CD4-positive, alpha-beta memory T cell (primary cell): ENCODE data around the gene STK24. TPM values are rescaled to one million over a fixed set of nuclear protein-coding genes. Genes with fewer than 3 reads are reported as not detected.

ENCODE experiments used
- CTCF ChIA-PET: fragments of 350-600 bp; sonication (Branson Sonifier 250); formaldehyde crosslinking; loops from one replicate; lab custom pipeline; 2021; ENCODE audit warnings: inconsistent platforms; ENCODE audit not compliant: partially characterized antibody; lab: Charles Lee
- POLR2A ChIA-PET: fragments of 350-600 bp; sonication (Branson Sonifier 250); formaldehyde crosslinking; loops from one replicate; lab custom pipeline; 2021; ENCODE audit not compliant: partially characterized antibody; lab: Charles Lee
- DNase-seq, 5 donors: peaks; one replicate each; pipeline versions ENCODE4 v3.0.0 to v3.0.0-alpha.2; 2020 to 2022; ENCODE audit warnings: mixed read lengths in 1 of 5
- H3K27ac ChIP-seq: one replicate; pipeline ENCODE4 v1.7.0; 2013; ENCODE audit warnings: low read depth, low read length
- H3K27me3 ChIP-seq: 2 replicates; pipeline ENCODE4 v1.7.0; 2013; ENCODE audit warnings: mild to moderate bottlenecking, low read length, moderate library complexity; ENCODE audit not compliant: insufficient read depth
- H3K36me3 ChIP-seq: 2 replicates; pipeline ENCODE4 v1.7.0; 2013; ENCODE audit warnings: mild to moderate bottlenecking, low read length, moderate library complexity; ENCODE audit not compliant: insufficient read depth
- H3K4me1 ChIP-seq: 2 replicates; pipeline ENCODE4 v1.7.0; 2013; ENCODE audit warnings: mild to moderate bottlenecking, low read length, moderate library complexity; ENCODE audit not compliant: insufficient read depth
- H3K4me3 ChIP-seq, 2 donors: one replicate each; pipeline ENCODE4 v1.7.0; 2013; ENCODE audit warnings: low read length in 2 of 2, mild to moderate bottlenecking in 1 of 2
- H3K9me3 ChIP-seq, 2 donors: one replicate each; pipeline ENCODE4 v1.7.0; 2013; ENCODE audit warnings: low read length in 2 of 2, control low read depth in 1 of 2; ENCODE audit not compliant: control insufficient read depth in 1 of 2
- H3K27ac Mint-ChIP-seq, 7 donors: one replicate each; pipeline ENCODE4 v1.8.0; 2020 to 2021; ENCODE audit warnings: mixed read lengths in 7 of 7, mild to moderate bottlenecking in 6 of 7, inconsistent platforms in 3 of 7, moderate library complexity in 3 of 7
- H3K27me3 Mint-ChIP-seq, 2 donors: one replicate each; pipeline ENCODE4 v1.8.0; 2020 to 2021; ENCODE audit warnings: mixed read lengths in 2 of 2
- H3K36me3 Mint-ChIP-seq, 2 donors: one replicate each; pipeline ENCODE4 v1.8.0; 2020 to 2021; ENCODE audit warnings: mixed read lengths in 2 of 2, inconsistent platforms in 1 of 2, mild to moderate bottlenecking in 1 of 2
- H3K4me1 Mint-ChIP-seq, 4 donors: one replicate each; pipeline ENCODE4 v1.8.0; 2020 to 2021; ENCODE audit warnings: mixed read lengths in 4 of 4, mild to moderate bottlenecking in 1 of 4
- H3K4me3 Mint-ChIP-seq, 8 donors: one replicate each; pipeline ENCODE4 v1.8.0; 2020 to 2021; ENCODE audit warnings: mixed read lengths in 8 of 8, mild to moderate bottlenecking in 7 of 8, moderate library complexity in 6 of 8, inconsistent platforms in 3 of 8
- H3K9me3 Mint-ChIP-seq, 8 donors: one replicate each; pipeline ENCODE4 v1.8.0; 2020 to 2021; ENCODE audit warnings: mixed read lengths in 8 of 8, mild to moderate bottlenecking in 5 of 8, inconsistent platforms in 3 of 8, moderate library complexity in 1 of 8
- intact Hi-C: fragments of 100-400 bp; cut with micrococcal nuclease; formaldehyde crosslinking; loops from one replicate; pipeline ENCODE4 v1.15.1; 2023
- polyA plus RNA-seq, 2 donors: library from polyadenylated mRNA; unstranded; fragments of 300-500 nt; fragmentation: Illumina TruSeq; gene quantifications; one replicate each; pipeline ENCODE4 v1.2.3, GENCODE V29; 2021
- total RNA-seq, 2 experiments: library from RNA; stranded (reverse); gene quantifications; one replicate each; pipeline ENCODE4 v1.2.3, GENCODE V29; 2021

Gene STK24
- total and polyA plus RNA-seq, 4 experiments from 2014 or later: 24.2 to 147 (median 118) TPM

DNA sequence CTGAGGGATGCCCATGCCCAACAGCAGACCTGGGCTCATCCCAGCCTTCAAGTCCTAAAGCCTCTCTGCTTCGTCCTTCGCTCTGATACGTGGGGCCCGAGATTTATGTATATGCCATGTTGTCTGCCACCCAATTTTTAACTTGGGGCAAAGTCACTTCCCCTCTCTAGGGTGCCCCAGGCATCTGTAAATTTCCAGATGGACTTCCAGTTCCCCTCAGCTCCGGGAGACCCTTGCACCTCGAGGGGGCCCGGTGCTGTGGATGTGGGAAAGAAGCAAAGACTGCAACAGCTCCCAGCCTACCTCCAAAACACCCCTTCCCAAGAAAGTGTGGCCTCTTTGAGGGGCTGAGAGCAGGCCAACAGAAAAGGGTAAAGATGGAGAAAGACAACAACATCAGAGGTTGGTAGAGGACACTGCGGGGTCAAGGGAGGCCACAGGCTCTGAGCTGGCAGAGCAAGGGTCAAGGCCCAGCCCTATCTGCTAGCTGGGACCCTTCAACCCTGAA, 97.4 kb downstream of the STK24 start:
- no peaks in the 10 kb centered on the region for H3K27me3 ChIP-seq
- H3K9me3 Mint-ChIP-seq: no peaks in the 10 kb centered on the region
- CTCF ChIA-PET: interaction anchor here (0.9 to 11.0 kb wide), 6 partner anchors 20 to 194 kb away, joined by 3 to 101 read pairs (median 3); no protein-coding TSS in a partner anchor
- no peak for DNase-seq
- H3K4me1 Mint-ChIP-seq: peaks cover 59 to 80% (median 72%) of the 10 kb centered on the region in 4 donors
- H3K4me3 ChIP-seq: no peak overlapping the region
- intact Hi-C loops: loop anchor here (5.0 kb wide), 2 partner anchors 38 to 1018 kb away; no protein-coding TSS in a partner anchor
- H3K36me3 ChIP-seq: peaks cover 6% of the 10 kb centered on the region
- H3K4me3 Mint-ChIP-seq: peak overlapping the region in 2 of 8 donors; percentile 8 to 36
- H3K36me3 Mint-ChIP-seq: peaks cover 9 to 32% of the 10 kb centered on the region in 2 donors
- H3K27me3 Mint-ChIP-seq: no peaks in the 10 kb centered on the region
- peak overlapping the region in 6 of 7 donors; percentile 70 to 93 (median 87) for H3K27ac Mint-ChIP-seq
- POLR2A ChIA-PET: interaction anchor here (1.5 kb wide), 1 partner anchor 102 kb away, joined by 3 read pairs; no protein-coding TSS in a partner anchor
- H3K4me1 ChIP-seq: peaks cover 88% of the 10 kb centered on the region
- no peaks in the 10 kb centered on the region for H3K9me3 ChIP-seq
- H3K27ac ChIP-seq: no peak overlapping the region

DNA sequence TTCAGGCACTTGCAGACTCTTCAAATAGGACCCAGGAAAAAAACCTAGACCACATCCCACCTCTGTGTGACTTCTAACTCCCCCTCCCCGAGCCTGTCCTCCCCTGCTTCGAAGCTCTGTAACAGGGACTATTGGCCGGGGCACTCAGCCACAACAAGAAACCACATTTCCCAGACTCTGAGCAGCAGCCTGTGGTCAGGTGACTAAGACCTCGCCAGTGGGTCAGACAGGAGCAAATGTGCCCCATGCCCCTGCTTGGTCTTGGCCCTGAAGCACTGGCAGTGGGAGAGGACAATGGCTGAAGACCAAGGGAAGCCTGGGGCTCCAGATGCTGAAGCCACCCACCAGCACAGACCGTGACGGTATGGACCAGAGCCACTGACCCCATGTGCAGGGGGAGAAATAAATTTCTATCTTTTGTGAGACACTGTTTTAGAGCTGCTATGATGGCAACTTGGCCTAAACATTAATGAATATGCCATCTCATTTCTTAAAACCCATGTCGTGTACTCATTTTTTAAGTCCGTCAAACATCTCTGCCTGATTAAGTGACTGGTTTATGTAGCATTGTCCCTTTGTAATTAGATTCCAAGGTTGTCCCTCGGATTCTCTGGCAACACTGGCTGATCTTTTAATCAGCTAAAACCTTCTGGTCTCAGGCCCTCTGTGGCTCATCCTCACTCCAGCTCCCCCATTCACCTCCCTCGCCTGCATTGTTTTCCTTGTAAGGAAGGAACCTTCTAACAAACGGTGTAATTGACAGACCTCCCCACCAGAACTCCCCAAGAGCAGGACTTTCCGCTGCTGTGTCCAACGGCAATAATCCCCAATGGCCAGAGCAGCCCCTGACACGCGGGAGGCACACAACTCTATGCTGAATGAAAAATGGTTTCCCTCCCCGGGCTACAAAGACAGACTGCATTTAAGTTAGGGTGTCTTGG, 98.4 kb downstream of the STK24 start:
- Histone ChIP-seq H3K36me3 (peaks cover 17% of the 10 kb centered on the region), H3K4me3 (no peak overlapping the region), H3K27me3 (no peaks in the 10 kb centered on the region), H3K4me1 (peaks cover 78% of the 10 kb centered on the region), H3K9me3 (no peaks in the 10 kb centered on the region), H3K27ac (peak overlapping the region; percentile 34)
- POLR2A ChIA-PET: interaction anchor here (1.0 to 3.2 kb wide), 3 partner anchors 85 to 99 kb away, joined by 3 to 27 read pairs (median 16); no protein-coding TSS in a partner anchor
- CTCF ChIA-PET: interaction anchor here (11.0 kb wide), 1 partner anchor 174 kb away, joined by 101 read pairs; no protein-coding TSS in a partner anchor
- Mint-ChIP-seq H3K4me3 (peak overlapping the region in 7 of 8 donors; percentile 39 to 77 (median 70)), H3K4me1 (peaks cover 53 to 70% (median 63%) of the 10 kb centered on the region in 4 donors), H3K27ac (peak overlapping the region; percentile 90 to 98 (median 92)), H3K36me3 (peaks cover 16 to 38% of the 10 kb centered on the region in 2 donors), H3K27me3 (no peaks in the 10 kb centered on the region), H3K9me3 (no peaks in the 10 kb centered on the region)
- peak in 2 of 5 donors; percentile 9 to 52 for DNase-seq
- intact Hi-C loops: loop anchor here (5.0 kb wide), 2 partner anchors 39 to 1019 kb away; no protein-coding TSS in a partner anchor

DNA sequence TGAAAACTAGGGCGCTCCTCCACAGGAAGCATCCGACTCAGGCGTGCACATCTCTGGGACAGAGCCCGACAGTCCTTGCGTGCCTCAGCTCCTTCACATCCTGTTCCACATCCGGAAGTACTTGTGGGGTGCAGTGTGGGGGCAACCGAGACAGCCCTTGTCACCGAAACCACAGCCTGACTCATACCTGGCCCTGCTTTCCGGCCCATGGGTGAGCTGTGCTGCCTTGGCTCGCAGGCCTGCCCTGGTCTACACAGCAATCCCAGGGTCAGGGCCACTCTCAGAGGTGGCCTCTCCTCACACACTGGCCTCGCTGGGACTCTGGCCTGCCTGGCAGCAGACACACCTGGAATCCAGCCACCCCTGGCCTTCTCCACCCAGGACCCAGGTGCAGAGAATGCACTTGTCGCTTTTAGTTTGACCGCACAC, 100.4 kb downstream of the STK24 start:
- Histone ChIP-seq H3K27me3 (no peaks in the 10 kb centered on the region), H3K4me3 (peak overlapping the region; percentile 1 to 21), H3K27ac (peak overlapping the region; percentile 78), H3K36me3 (peaks cover 29% of the 10 kb centered on the region), H3K9me3 (no peaks in the 10 kb centered on the region), H3K4me1 (peaks cover 58% of the 10 kb centered on the region)
- CTCF ChIA-PET: interaction anchor here (0.8 to 1.8 kb wide), 4 partner anchors 10 to 123 kb away, joined by 3 to 6 read pairs (median 4); no protein-coding TSS in a partner anchor
- H3K4me1 Mint-ChIP-seq: peaks cover 51 to 69% (median 61%) of the 10 kb centered on the region in 4 donors
- H3K27ac Mint-ChIP-seq: peak overlapping the region; percentile 83 to 98 (median 96)
- no peaks in the 10 kb centered on the region for H3K27me3 Mint-ChIP-seq
- intact Hi-C loops: loop anchor here (1.0 to 5.0 kb wide), 7 partner anchors 9 to 1021 kb away; no protein-coding TSS in a partner anchor
- H3K36me3 Mint-ChIP-seq: peaks cover 34 to 50% of the 10 kb centered on the region in 2 donors
- DNase-seq: peak; percentile 84 to 97 (median 86)
- H3K9me3 Mint-ChIP-seq: peaks cover 0 to 4% (median 0%) of the 10 kb centered on the region in 8 donors
- POLR2A ChIA-PET: interaction anchor here (0.6 to 3.2 kb wide), 14 partner anchors 8 to 99 kb away, joined by 3 to 27 read pairs (median 5); no protein-coding TSS in a partner anchor
- H3K4me3 Mint-ChIP-seq: peak overlapping the region; percentile 63 to 80 (median 74)

DNA sequence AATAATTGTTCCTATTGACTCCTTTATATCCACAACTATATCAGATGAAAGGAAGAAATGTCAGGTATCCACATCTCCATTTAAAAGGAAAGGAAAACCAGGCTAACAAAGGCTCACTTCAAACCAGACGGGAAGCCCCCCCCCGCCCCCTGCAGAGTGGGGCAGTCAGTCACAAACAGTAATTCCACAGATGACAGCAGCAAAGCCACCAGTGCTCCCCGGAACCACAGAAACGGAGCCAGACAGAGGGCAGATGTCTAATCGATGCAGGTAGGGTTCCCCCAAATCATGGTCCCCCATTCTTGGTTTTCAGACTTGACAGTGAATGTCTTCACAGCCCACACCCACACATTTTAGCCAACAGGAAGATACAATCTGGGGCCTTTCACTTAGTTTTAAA, 100.8 kb downstream of the STK24 start:
- peaks cover 54% of the 10 kb centered on the region for H3K4me1 ChIP-seq
- ChIA-PET POLR2A (interaction anchor here (0.6 to 3.2 kb wide), 13 partner anchors 8 to 100 kb away, joined by 3 to 27 read pairs (median 5); no protein-coding TSS in a partner anchor), CTCF (interaction anchor here (0.7 to 1.8 kb wide), 6 partner anchors 9 to 177 kb away, joined by 3 to 6 read pairs (median 4); no protein-coding TSS in a partner anchor)
- Mint-ChIP-seq H3K4me3 (peak overlapping the region in 7 of 8 donors; percentile 63 to 80 (median 74)), H3K27ac (peak overlapping the region; percentile 83 to 98 (median 96)), H3K9me3 (peaks cover 0 to 4% (median 0%) of the 10 kb centered on the region in 8 donors), H3K4me1 (peaks cover 48 to 69% (median 61%) of the 10 kb centered on the region in 4 donors), H3K36me3 (peaks cover 36 to 51% of the 10 kb centered on the region in 2 donors), H3K27me3 (no peaks in the 10 kb centered on the region)
- no peaks in the 10 kb centered on the region for H3K27me3 ChIP-seq
- intact Hi-C loops: loop anchor here (1.0 to 5.0 kb wide), 7 partner anchors 9 to 1021 kb away; no protein-coding TSS in a partner anchor
- H3K36me3 ChIP-seq: peaks cover 34% of the 10 kb centered on the region
- peak in 1 of 5 donors; percentile 89 for DNase-seq
- peak overlapping the region in 1 of 2 donors; percentile 1 for H3K4me3 ChIP-seq
- H3K27ac ChIP-seq: peak overlapping the region; percentile 78
- H3K9me3 ChIP-seq: no peaks in the 10 kb centered on the region

DNA sequence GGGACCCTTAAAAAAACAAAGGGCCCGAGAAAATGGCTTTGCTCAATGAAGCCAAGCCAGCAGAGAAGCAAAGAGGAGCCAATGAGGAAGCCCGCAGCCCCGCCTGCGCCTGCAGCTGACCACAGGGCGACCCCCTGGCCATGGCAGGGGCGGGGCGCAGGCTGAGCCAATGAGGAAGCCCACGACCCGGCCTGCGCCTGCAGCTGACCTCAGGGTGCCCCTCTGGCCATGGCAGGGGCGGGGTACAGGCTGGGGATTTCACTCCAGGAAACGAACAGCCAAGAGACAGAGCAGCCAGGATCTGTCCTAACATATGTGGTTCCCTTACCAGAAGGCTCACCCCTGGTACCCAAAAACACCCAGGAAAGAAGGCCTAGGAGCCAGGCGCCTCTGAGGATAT, 101.4 kb downstream of the STK24 start:
- POLR2A ChIA-PET: interaction anchor here (1.1 to 3.2 kb wide), 9 partner anchors 9 to 100 kb away, joined by 3 to 27 read pairs (median 11); no protein-coding TSS in a partner anchor
- intact Hi-C loops: loop anchor here (5.0 kb wide), 2 partner anchors 42 to 1022 kb away; no protein-coding TSS in a partner anchor

DNA sequence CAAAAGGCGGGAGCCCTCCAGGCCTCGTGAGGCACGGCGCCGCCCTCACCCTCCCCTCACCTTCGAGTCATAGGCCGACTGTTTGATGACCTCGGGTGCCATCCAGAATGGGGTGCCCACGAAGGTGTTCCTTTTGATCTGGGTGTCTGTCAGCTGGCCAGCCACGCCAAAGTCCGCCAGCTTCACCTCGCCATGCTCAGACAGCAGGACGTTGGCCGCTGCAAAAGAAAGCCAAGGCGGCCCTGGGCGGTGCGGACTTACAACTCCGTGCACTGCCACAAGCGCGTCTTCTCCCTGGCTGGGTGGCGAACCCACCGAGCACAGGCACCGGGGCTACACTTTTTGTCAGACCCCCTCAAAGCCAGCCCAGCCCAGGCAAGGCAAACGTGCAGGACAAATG, 102.1 kb downstream of the STK24 start:
- Histone ChIP-seq H3K27me3 (no peaks in the 10 kb centered on the region), H3K36me3 (peaks cover 41% of the 10 kb centered on the region), H3K4me1 (peaks cover 44% of the 10 kb centered on the region), H3K4me3 (no peak overlapping the region), H3K27ac (peak overlapping the region; percentile 60), H3K9me3 (no peaks in the 10 kb centered on the region)
- Mint-ChIP-seq H3K27ac (peak overlapping the region in 5 of 7 donors; percentile 47 to 87 (median 58)), H3K27me3 (no peaks in the 10 kb centered on the region), H3K4me3 (no peak overlapping the region), H3K36me3 (peaks cover 36 to 56% of the 10 kb centered on the region in 2 donors), H3K4me1 (peaks cover 44 to 67% (median 57%) of the 10 kb centered on the region in 4 donors), H3K9me3 (peaks cover 0 to 4% (median 0%) of the 10 kb centered on the region in 8 donors)
- ChIA-PET POLR2A (interaction anchor here (0.7 to 2.1 kb wide), 2 partner anchors 10 to 102 kb away, joined by 3 to 14 read pairs; partner anchors contain the start of gene STK24), CTCF (no interaction called here)
- no peak for DNase-seq
- intact Hi-C loops: loop anchor here (5.0 kb wide), 2 partner anchors 43 to 1023 kb away; no protein-coding TSS in a partner anchor

More for the DNA sequence above, 101.4 kb downstream of the STK24 start:
- H3K27ac ChIP-seq: peak overlapping the region; percentile 60
- no peaks in the 10 kb centered on the region for H3K9me3 ChIP-seq
- Mint-ChIP-seq H3K27ac (peak overlapping the region; percentile 53 to 93 (median 78)), H3K36me3 (peaks cover 36 to 52% of the 10 kb centered on the region in 2 donors), H3K4me1 (peaks cover 44 to 67% (median 58%) of the 10 kb centered on the region in 4 donors), H3K27me3 (no peaks in the 10 kb centered on the region), H3K4me3 (peak overlapping the region in 1 of 8 donors; percentile 20), H3K9me3 (peaks cover 0 to 4% (median 0%) of the 10 kb centered on the region in 8 donors)
- H3K27me3 ChIP-seq: no peaks in the 10 kb centered on the region
- H3K4me3 ChIP-seq: no peak overlapping the region
- CTCF ChIA-PET: interaction anchor here (0.7 to 1.8 kb wide), 5 partner anchors 9 to 178 kb away, joined by 3 to 6 read pairs (median 4); no protein-coding TSS in a partner anchor
- DNase-seq: no peak
- H3K4me1 ChIP-seq: peaks cover 48% of the 10 kb centered on the region
- peaks cover 36% of the 10 kb centered on the region for H3K36me3 ChIP-seq
